ENCODE data around the gene OR6N2. TPM values are rescaled to one million over a fixed set of nuclear protein-coding genes. Genes with fewer than 3 reads are reported as not detected.
A peak's percentile ranks its signal among the peaks of the same experiment; 100 is the strongest.

Gene OR6N2
- total and polyA plus RNA-seq, 9 of the 15 experiments (the other 6 are each of a cell fraction or from before 2014, with no cell fraction given) = not detected

DNA sequence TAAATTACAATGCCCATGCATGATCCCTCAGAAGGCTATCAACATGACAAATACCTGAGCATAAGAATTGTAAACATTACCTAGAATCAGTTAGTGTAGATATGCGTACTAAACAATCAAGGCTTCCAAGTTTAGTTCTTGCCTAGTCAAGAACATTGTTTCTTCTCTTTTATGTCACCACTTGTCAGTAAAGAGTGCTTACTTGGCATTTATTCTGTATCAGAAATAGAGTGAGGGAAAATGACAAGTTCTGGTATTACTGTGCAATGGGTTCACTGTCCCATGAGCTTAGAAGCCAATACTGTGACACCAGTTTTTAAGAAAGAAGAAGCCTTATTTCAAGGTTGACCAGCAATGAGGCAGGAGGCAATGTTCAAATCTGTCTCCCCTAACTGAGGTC, 22.7 kb upstream of the OR6N2 start:
- no peak overlapping the region for H3K27ac ChIP-seq (ENCODE audit: extremely low read depth, low read depth, low read length)
- H2AFZ ChIP-seq (ENCODE audit: low read depth, low read length) = no peak overlapping the region
- FAIRE-seq = no peak
- ChIA-PET POLR2A (no interaction called here), CTCF (ENCODE audit: low intra/inter-chr PET ratio) (no interaction called here)
- H3K4me3 ChIP-seq = no peak overlapping the region
- DNase-seq (ENCODE audit: extremely low read depth in 1 of 4, low spot score in 3 of 4) = no peak
- H4K20me1 ChIP-seq (replicated peaks; ENCODE audit: control insufficient read depth, insufficient read depth, low read length) = no peaks in the 10 kb centered on the region
- in situ Hi-C loops (cut with MboI) (no loop called here), intact Hi-C loops (cut with micrococcal nuclease) (loop anchor here (5.0 kb wide), 1 partner anchor 116 kb away; the partner anchor contains the start of gene SPTA1)
- H3K9me1 ChIP-seq (ENCODE audit: control insufficient read depth, insufficient read depth, low read length) = no peaks in the 10 kb centered on the region
- 0% methylated on average over 1 of the region's 1 CpG for WGBS (ENCODE audit: insufficient coverage, low coverage, missing lambda C conversion rate)
- H3K4me2 ChIP-seq (ENCODE audit: insufficient read depth, low read length) = no peak overlapping the region
- peaks cover 2% of the 10 kb centered on the region; the same call in 1 of the 2 replicates for H3K9me3 ChIP-seq (replicated peaks; ENCODE audit: control insufficient read depth, insufficient read depth, low read depth, low read length)
- ATAC-seq = no peak
- TF ChIP-seq MAFF (IDR thresholded peaks at IDR 0.05; ENCODE audit: low read length) = peak; percentile 50
- TF ChIP-seq ZNF316 (IDR thresholded peaks at IDR 0.05) = peak; percentile 82
- peak; percentile 60 for TF ChIP-seq MAFK (IDR thresholded peaks at IDR 0.05; ENCODE audit: low read length)
- no peak for TF ChIP-seq POLR2G (IDR thresholded peaks at IDR 0.05; ENCODE audit: low read depth, low read length)
- no peak for TF ChIP-seq MTA1 (IDR thresholded peaks at IDR 0.05; ENCODE audit: borderline replicate concordance)
- TF ChIP-seq MAFG (tag; conservative IDR thresholded peaks at IDR 0.05) = peak; percentile 50; the same call in 1 of the 2 replicates
- TF ChIP-seq C11orf30 (IDR thresholded peaks at IDR 0.05; ENCODE audit: low read depth) = peak; percentile 59; the same call in 1 of the 2 replicates
- TF ChIP-seq CBFB (CRISPR knock-in tag; IDR thresholded peaks at IDR 0.05) = no peak
- peaks cover 0 to 15% of the 10 kb centered on the region in 2 experiments; a peak in 2 of 5 replicates for H3K4me1 ChIP-seq (replicated peaks in 1 of 2; ENCODE audit: control insufficient read depth in 2 of 2, insufficient read depth in 2 of 2, low read length in 2 of 2)
- no peaks in the 10 kb centered on the region for H3K36me3 ChIP-seq (ENCODE audit: control insufficient read depth, insufficient read depth, low read length)
- no peaks in the 10 kb centered on the region for H3K27me3 ChIP-seq (ENCODE audit: control insufficient read depth in 2 of 2, insufficient read depth in 2 of 2, low read length in 2 of 2)
- no TSS peak for BruUV-seq (replicated peaks)
- no peaks in the 10 kb centered on the region for H3K79me2 ChIP-seq (ENCODE audit: control insufficient read depth, insufficient read depth, low read length)
- no peak overlapping the region for H3K9ac ChIP-seq (ENCODE audit: insufficient read depth in 1 of 2, low read depth in 2 of 2, low read length in 2 of 2)

DNA sequence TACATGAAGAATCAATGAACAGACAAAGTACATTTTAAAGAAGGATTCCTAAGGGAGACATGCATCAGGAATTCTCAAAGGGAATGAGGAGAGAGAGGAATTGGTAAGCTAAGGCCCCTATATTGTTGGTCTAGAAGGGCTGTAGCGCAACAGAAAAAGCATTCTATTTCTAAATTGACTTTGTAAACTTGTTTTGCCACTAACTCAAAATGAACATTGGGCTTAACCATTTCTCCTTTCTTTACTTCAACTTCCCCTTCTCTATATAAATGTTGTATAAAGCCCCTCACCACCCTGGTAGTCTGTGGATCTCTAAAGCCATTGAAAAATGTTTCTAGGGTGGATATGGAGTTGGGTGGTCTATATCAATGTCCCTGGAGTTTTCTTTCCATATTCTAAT, 20.4 kb upstream of the OR6N2 start:
- ChIA-PET POLR2A (no interaction called here), CTCF (ENCODE audit: low intra/inter-chr PET ratio) (no interaction called here)
- H3K79me2 ChIP-seq (ENCODE audit: control insufficient read depth, insufficient read depth, low read length) = no peaks in the 10 kb centered on the region
- no peaks in the 10 kb centered on the region for H3K36me3 ChIP-seq (ENCODE audit: control insufficient read depth, insufficient read depth, low read length)
- peaks cover 0 to 15% of the 10 kb centered on the region in 2 experiments; a peak in 2 of 5 replicates for H3K4me1 ChIP-seq (replicated peaks in 1 of 2; ENCODE audit: control insufficient read depth in 2 of 2, insufficient read depth in 2 of 2, low read length in 2 of 2)
- WGBS (ENCODE audit: insufficient coverage, low coverage, missing lambda C conversion rate) = 100% methylated on average over 1 of the region's 1 CpG
- no peaks in the 10 kb centered on the region for H3K27me3 ChIP-seq (ENCODE audit: control insufficient read depth in 2 of 2, insufficient read depth in 2 of 2, low read length in 2 of 2)
- no peak overlapping the region for H3K27ac ChIP-seq (ENCODE audit: extremely low read depth, low read depth, low read length)
- H3K9me1 ChIP-seq (ENCODE audit: control insufficient read depth, insufficient read depth, low read length) = no peaks in the 10 kb centered on the region
- intact Hi-C loops (cut with micrococcal nuclease) = loop anchor here (5.0 kb wide), 1 partner anchor 114 kb away; the partner anchor contains the start of gene SPTA1
- peak overlapping the region; percentile 97 for H2AFZ ChIP-seq (ENCODE audit: low read depth, low read length)
- peaks cover 2% of the 10 kb centered on the region; the same call in 1 of the 2 replicates for H3K9me3 ChIP-seq (replicated peaks; ENCODE audit: control insufficient read depth, insufficient read depth, low read depth, low read length)
- BruUV-seq (replicated peaks) = no TSS peak
- DNase-seq (ENCODE audit: extremely low read depth in 1 of 4, low spot score in 3 of 4) (no peak), ATAC-seq (no peak), FAIRE-seq (no peak)
- no peak overlapping the region for H3K9ac ChIP-seq (ENCODE audit: insufficient read depth in 1 of 2, low read depth in 2 of 2, low read length in 2 of 2)
- no peak overlapping the region for H3K4me3 ChIP-seq
- in situ Hi-C loops (cut with MboI) = no loop called here
- no peak overlapping the region for H3K4me2 ChIP-seq (ENCODE audit: insufficient read depth, low read length)
- H4K20me1 ChIP-seq (replicated peaks; ENCODE audit: control insufficient read depth, insufficient read depth, low read length) = no peaks in the 10 kb centered on the region
- TF ChIP-seq RUNX1 (IDR thresholded peaks at IDR 0.05; ENCODE audit: low read depth) (no peak), NFRKB (IDR thresholded peaks at IDR 0.05; ENCODE audit: low read depth) (no peak), MTA2 (IDR thresholded peaks at IDR 0.05; ENCODE audit: low read depth) (no peak), ZNF224 (CRISPR knock-in tag; IDR thresholded peaks at IDR 0.05) (no peak), EZH2 (IDR thresholded peaks at IDR 0.05; ENCODE audit: borderline replicate concordance, low read depth, low read length) (no peak), TBL1XR1 (IDR thresholded peaks at IDR 0.05; ENCODE audit: low read length in 2 of 2) (no peak), MAFK (IDR thresholded peaks at IDR 0.05; ENCODE audit: low read length) (no peak), ARID1B (IDR thresholded peaks at IDR 0.05) (no peak), RBM34 (IDR thresholded peaks at IDR 0.05; ENCODE audit: borderline replicate concordance, insufficient read depth, low read length) (no peak), ETV6 (IDR thresholded peaks at IDR 0.05; ENCODE audit: borderline replicate concordance in 1 of 2, low read depth in 2 of 2, low read length in 1 of 2) (no peak), ETV6 (CRISPR knock-in tag; IDR thresholded peaks at IDR 0.05; ENCODE audit: borderline replicate concordance) (no peak), ZBTB1 (CRISPR knock-in tag; IDR thresholded peaks at IDR 0.05; ENCODE audit: borderline replicate concordance, low read depth) (no peak)

Measured in K562 (cell line).